ENCODE data around the gene ATP13A5.
A peak's percentile ranks its signal among the peaks of the same experiment; 100 is the strongest.

Gene ATP13A5

DNA sequence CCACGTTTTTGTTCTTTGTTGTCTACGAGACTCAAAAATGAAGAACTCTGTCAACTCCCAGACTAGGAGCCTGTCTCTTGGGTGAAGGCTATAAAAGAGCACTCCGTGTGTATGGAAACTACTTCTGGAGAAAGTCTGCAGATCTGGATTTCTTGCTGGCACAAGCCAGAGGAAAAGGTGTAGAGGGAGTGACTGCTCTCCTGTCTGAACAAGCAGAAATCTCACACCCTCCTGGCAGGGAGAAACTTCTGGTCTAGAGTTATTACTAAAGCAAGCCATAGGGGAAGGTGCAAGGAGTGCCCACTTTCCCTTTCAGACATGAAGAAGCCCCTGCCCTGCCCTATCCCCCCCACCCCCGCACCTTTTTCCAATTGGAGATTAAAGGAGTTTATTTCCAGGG, 128.1 kb downstream of the ATP13A5 start:
- DNase-seq = no peak

- DNase-seq = no peak
Observed at GRCh38 chr3:193248848-193249468, 129.6 kb downstream of the ATP13A5 start.

DNA sequence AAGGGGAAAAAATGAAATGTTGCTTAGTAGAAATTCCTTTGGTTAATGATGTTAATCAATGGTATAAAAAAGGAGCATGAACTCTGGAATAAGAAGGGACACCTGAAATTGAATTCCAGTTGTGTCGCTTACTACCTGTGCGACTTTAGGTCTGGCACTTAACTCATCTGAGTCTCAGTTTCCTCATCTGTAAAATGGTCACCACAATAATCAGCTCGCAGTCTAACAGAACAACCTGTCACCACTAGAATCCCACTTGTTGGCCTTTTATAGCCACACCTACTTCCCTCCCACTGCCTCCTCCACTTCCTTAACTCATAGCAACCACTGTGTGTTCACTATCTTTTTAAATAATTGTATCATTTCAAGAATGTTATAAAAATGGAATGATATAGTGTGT, 135.0 kb downstream of the ATP13A5 start:
- no peak for DNase-seq

DNA sequence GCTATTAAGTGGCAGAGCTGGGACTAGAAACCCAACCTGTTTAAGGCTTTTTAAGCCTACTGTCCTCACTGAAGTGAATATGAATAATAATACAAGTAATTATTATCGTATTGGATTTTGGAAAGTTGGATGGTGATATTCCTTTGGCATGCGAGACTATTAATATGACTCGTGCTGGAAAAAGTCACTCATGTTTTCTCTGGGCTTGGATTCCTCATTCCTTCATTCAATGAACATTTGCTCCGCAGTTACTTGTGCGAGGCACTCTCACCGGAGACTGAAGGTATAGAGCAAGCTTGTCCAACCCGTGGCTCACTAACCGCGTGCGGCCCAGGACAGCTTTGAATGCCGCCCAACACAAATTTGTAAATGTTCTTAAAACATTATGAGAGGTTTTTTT, 136.8 kb downstream of the ATP13A5 start:
- no peak for DNase-seq

- peak; percentile 80 for DNase-seq
Observed at GRCh38 chr3:193240850-193241706, 137.5 kb downstream of the ATP13A5 start, which contains the start of gene PLAAT1. Gene PLAAT1 (plus strand): TSS chr3:193241222. CDS start chr3:193255651, 14,429 bp downstream.

DNA sequence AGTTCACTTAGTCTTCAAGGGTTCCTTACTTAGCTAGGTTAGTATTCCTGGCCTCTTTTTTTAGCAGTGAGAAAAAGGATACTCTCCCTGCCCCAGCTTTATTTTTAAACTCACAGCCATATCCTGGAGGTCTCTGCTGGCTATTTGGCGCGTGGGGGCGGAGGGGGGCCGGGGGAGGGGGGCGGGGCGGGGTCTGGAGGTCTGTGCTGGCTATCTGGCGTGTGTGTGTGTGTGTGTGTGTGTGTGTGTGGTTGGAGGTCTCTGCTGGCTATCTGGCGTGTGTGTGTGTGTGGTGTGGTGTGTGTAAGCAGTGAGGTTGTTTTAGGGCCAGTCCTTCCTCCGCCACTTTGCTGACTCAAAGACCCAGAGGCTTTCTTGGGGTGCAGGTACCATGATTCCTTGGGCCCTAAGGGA, 138.1 kb downstream of the ATP13A5 start:
- DNase-seq = no peak

GRCh38 chr3:193237030-193237429, 141.5 kb downstream of the ATP13A5 start:
- DNase-seq = no peak

GRCh38 chr3:193236599-193236998, 142.0 kb downstream of the ATP13A5 start:
- DNase-seq = no peak

- no peak for DNase-seq
Observed at GRCh38 chr3:193231201-193231600, 147.4 kb downstream of the ATP13A5 start.

GRCh38 chr3:193230610-193231009, 147.9 kb downstream of the ATP13A5 start:
- DNase-seq = no peak

- DNase-seq = no peak
Observed at GRCh38 chr3:193229851-193230420, 148.6 kb downstream of the ATP13A5 start.

DNA sequence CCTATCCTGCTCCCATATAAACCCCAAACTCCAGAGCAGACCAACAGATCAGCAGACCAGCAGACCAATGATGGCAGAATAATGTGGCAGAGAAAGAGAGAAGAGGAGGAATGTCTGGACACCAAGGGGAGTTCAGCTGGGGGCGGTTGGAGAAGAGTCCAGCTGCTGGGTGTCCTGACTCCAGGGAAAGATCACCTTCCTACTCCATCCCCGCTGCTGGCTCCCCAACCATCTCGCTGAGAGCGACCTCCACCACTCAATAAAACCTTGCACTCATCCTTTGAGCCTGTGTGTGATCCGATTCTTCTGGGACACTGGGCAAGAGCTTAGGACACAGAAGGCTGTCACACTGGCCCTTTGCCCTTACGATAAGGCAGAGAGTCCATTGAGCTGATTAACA, 150.3 kb downstream of the ATP13A5 start:
- no peak for DNase-seq

DNA sequence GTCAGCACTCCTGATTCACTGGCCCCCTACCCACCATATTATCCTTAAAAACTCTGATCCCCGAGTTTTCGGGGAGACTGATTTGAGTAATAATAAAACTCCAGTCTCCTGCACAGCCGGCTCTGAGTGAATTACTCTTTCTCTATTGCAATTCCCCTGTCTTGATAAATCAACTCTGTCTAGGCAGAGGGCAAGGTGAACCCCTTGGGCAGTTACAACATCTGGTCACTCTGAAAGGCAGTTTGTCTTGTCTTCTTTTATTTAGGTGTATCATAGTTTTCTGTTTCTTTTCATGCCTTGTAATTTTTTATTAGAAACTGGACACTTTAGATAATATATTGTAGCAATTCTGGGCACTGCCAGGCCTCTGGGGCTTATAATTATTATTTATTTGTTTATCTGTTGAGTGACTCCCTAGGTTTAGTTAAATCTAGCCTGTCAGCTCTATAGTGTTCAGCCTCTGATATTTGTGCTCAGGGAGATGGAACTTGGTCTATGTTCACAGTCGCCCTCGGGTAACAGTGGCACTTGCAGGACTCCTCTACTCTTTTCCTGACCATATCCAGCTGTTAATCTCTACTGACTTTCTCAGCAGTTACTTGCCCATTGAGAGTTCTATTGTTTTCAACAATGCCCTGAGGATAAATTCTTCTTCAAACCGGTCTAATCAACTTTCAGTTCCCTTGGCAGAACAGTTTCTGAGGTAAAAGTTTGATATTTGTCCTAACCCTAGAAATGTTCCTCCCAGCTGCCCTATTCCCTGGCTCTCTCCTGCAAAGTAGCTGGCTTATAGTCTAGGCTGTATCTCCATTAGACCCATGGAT, 153.0 kb downstream of the ATP13A5 start:
- DNase-seq = no peak

All from NCI-H2081 treated with DMSO at 0.1 percent for 48 hours (cell line).